ENCODE data around the gene MTCL1. TPM values are rescaled to one million over a fixed set of nuclear protein-coding genes. Genes with fewer than 3 reads are reported as not detected.

The MTCL1 gene
- total and polyA plus RNA-seq, 9 of the 15 experiments (the other 6 are each of a cell fraction or from before 2014, with no cell fraction given) = 0.21 to 7.4 (median 3.7) TPM

DNA sequence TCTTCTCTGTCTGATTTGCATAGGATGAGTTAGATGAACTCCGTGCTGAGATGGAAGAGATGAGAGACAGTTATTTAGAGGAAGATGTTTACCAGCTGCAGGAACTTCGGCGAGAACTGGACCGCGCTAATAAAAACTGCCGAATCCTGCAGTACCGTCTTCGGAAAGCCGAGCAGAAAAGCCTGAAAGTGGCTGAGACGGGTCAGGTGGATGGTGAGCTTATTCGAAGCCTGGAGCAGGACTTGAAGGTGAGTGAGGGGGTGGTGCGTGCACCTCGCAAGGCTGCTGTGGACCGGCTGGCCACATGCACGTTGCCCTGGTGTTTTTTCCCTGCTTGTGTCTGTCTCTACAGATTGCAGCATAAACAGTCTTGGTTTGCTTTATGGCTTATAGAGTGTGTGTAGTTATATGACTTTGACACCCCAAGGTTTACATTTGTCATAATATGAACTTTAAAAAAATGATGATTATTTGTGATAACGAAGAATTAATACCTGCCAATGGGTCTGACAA, 13.1 kb downstream of the MTCL1 start:
- Histone ChIP-seq H3K4me1 (replicated peaks in 1 of 2; ENCODE audit: control insufficient read depth in 2 of 2, insufficient read depth in 2 of 2, low read length in 2 of 2) (no peaks in the 10 kb centered on the region), H3K27ac (ENCODE audit: extremely low read depth, low read depth, low read length) (no peak overlapping the region), H3K27me3 (ENCODE audit: control insufficient read depth in 2 of 2, insufficient read depth in 2 of 2, low read length in 2 of 2) (peaks cover 0 to 3% of the 10 kb centered on the region in 2 experiments; a peak in 1 of 5 replicates), H3K9me3 (replicated peaks; ENCODE audit: control insufficient read depth, insufficient read depth, low read depth, low read length) (no peaks in the 10 kb centered on the region), H4K20me1 (replicated peaks; ENCODE audit: control insufficient read depth, insufficient read depth, low read length) (no peaks in the 10 kb centered on the region), H2AFZ (ENCODE audit: low read depth, low read length) (no peak overlapping the region), H3K36me3 (ENCODE audit: control insufficient read depth, insufficient read depth, low read length) (peaks cover 7% of the 10 kb centered on the region; the same call in 1 of the 3 replicates), H3K9ac (ENCODE audit: insufficient read depth in 1 of 2, low read depth in 2 of 2, low read length in 2 of 2) (no peak overlapping the region), H3K4me3 (no peak overlapping the region), H3K4me2 (ENCODE audit: insufficient read depth, low read length) (no peak overlapping the region), H3K79me2 (ENCODE audit: control insufficient read depth, insufficient read depth, low read length) (no peaks in the 10 kb centered on the region), H3K9me1 (ENCODE audit: control insufficient read depth, insufficient read depth, low read length) (no peaks in the 10 kb centered on the region)
- DNase-seq (ENCODE audit: extremely low read depth in 1 of 4, low spot score in 3 of 4) = no peak
- in situ Hi-C loops (cut with MboI) (no loop called here), intact Hi-C loops (cut with micrococcal nuclease) (no loop called here)
- BruUV-seq (replicated peaks) = no TSS peak
- TF ChIP-seq CHD1 (IDR thresholded peaks at IDR 0.05; ENCODE audit: low read length) (no peak), YY1 (IDR thresholded peaks at IDR 0.05; ENCODE audit: borderline replicate concordance in 1 of 3, control insufficient read depth in 1 of 3, extremely low read depth in 1 of 3, insufficient read depth in 3 of 3, insufficient read length in 1 of 3, insufficient replicate concordance in 2 of 3, low read depth in 1 of 3, low read length in 2 of 3) (no peak)
- no peak for FAIRE-seq
- no peak for ATAC-seq
- 52% methylated on average over 16 of the region's 16 CpGs for WGBS (ENCODE audit: insufficient coverage, low coverage, missing lambda C conversion rate)
- ChIA-PET CTCF (ENCODE audit: low intra/inter-chr PET ratio) (no interaction called here), POLR2A (interaction anchor here (0.9 kb wide), 1 partner anchor 10 kb away, joined by 3 read pairs; no protein-coding TSS in a partner anchor)

GRCh38 chr18:8719192-8719591, 13.8 kb downstream of the MTCL1 start:
- no peak overlapping the region for H3K9ac ChIP-seq (ENCODE audit: insufficient read depth in 1 of 2, low read depth in 2 of 2, low read length in 2 of 2)
- 14% methylated on average over 4 of the region's 4 CpGs for WGBS (ENCODE audit: insufficient coverage, low coverage, missing lambda C conversion rate)
- no peaks in the 10 kb centered on the region for H4K20me1 ChIP-seq (replicated peaks; ENCODE audit: control insufficient read depth, insufficient read depth, low read length)
- intact Hi-C loops (cut with micrococcal nuclease) (no loop called here), in situ Hi-C loops (cut with MboI) (no loop called here)
- 0 out of 5 replicates have a peak, but pooled peaks cover 0 to 4% of the 10 kb centered on the region in 2 experiments for H3K27me3 ChIP-seq (ENCODE audit: control insufficient read depth in 2 of 2, insufficient read depth in 2 of 2, low read length in 2 of 2)
- POLR2A ChIA-PET = interaction anchor here (0.6 kb wide), 1 partner anchor 18 kb away, joined by 5 read pairs; no protein-coding TSS in a partner anchor
- DNase-seq (ENCODE audit: extremely low read depth in 1 of 4, low spot score in 3 of 4) = no peak
- no peak overlapping the region for H3K4me2 ChIP-seq (ENCODE audit: insufficient read depth, low read length)
- H3K36me3 ChIP-seq (ENCODE audit: control insufficient read depth, insufficient read depth, low read length) = peaks cover 7% of the 10 kb centered on the region; the same call in 1 of the 3 replicates
- H2AFZ ChIP-seq (ENCODE audit: low read depth, low read length) = no peak overlapping the region
- H3K4me1 ChIP-seq (replicated peaks in 1 of 2; ENCODE audit: control insufficient read depth in 2 of 2, insufficient read depth in 2 of 2, low read length in 2 of 2) = no peaks in the 10 kb centered on the region
- no peak overlapping the region for H3K4me3 ChIP-seq
- no peaks in the 10 kb centered on the region for H3K9me1 ChIP-seq (ENCODE audit: control insufficient read depth, insufficient read depth, low read length)
- H3K9me3 ChIP-seq (replicated peaks; ENCODE audit: control insufficient read depth, insufficient read depth, low read depth, low read length) = no peaks in the 10 kb centered on the region
- H3K79me2 ChIP-seq (ENCODE audit: control insufficient read depth, insufficient read depth, low read length) = no peaks in the 10 kb centered on the region
- CTCF ChIA-PET (ENCODE audit: low intra/inter-chr PET ratio) = no interaction called here
- ATAC-seq = no peak
- H3K27ac ChIP-seq (ENCODE audit: extremely low read depth, low read depth, low read length) = no peak overlapping the region
- no TSS peak for BruUV-seq (replicated peaks)
- no peak for FAIRE-seq
- no peak for TF ChIP-seq ZBTB17 (CRISPR knock-in tag; IDR thresholded peaks at IDR 0.05)
- no peak for TF ChIP-seq PHB (CRISPR knock-in tag; IDR thresholded peaks at IDR 0.05)
- no peak for TF ChIP-seq DNMT1 (IDR thresholded peaks at IDR 0.05)
- TF ChIP-seq SAP30 (IDR thresholded peaks at IDR 0.05; ENCODE audit: borderline replicate concordance, insufficient read depth, low read depth, low read length, poor library complexity, severe bottlenecking) = no peak
- TF ChIP-seq, protein P1, sequence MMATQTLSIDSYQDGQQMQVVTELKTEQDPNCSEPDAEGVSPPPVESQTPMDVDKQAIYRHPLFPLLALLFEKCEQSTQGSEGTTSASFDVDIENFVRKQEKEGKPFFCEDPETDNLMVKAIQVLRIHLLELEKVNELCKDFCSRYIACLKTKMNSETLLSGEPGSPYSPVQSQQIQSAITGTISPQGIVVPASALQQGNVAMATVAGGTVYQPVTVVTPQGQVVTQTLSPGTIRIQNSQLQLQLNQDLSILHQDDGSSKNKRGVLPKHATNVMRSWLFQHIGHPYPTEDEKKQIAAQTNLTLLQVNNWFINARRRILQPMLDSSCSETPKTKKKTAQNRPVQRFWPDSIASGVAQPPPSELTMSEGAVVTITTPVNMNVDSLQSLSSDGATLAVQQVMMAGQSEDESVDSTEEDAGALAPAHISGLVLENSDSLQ (IDR thresholded peaks at IDR 0.05) = peak; percentile 59
- TF ChIP-seq, protein P2, sequence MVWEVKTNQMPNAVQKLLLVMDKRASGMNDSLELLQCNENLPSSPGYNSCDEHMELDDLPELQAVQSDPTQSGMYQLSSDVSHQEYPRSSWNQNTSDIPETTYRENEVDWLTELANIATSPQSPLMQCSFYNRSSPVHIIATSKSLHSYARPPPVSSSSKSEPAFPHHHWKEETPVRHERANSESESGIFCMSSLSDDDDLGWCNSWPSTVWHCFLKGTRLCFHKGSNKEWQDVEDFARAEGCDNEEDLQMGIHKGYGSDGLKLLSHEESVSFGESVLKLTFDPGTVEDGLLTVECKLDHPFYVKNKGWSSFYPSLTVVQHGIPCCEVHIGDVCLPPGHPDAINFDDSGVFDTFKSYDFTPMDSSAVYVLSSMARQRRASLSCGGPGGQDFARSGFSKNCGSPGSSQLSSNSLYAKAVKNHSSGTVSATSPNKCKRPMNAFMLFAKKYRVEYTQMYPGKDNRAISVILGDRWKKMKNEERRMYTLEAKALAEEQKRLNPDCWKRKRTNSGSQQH (CRISPR knock-in tag; IDR thresholded peaks at IDR 0.05) = no peak
- TF ChIP-seq ZNF431 (CRISPR knock-in tag; IDR thresholded peaks at IDR 0.05) = no peak
- no peak for TF ChIP-seq SAFB2 (IDR thresholded peaks at IDR 0.05; ENCODE audit: borderline replicate concordance, low read depth, low read length, severe bottlenecking)
- TF ChIP-seq, protein P3, sequence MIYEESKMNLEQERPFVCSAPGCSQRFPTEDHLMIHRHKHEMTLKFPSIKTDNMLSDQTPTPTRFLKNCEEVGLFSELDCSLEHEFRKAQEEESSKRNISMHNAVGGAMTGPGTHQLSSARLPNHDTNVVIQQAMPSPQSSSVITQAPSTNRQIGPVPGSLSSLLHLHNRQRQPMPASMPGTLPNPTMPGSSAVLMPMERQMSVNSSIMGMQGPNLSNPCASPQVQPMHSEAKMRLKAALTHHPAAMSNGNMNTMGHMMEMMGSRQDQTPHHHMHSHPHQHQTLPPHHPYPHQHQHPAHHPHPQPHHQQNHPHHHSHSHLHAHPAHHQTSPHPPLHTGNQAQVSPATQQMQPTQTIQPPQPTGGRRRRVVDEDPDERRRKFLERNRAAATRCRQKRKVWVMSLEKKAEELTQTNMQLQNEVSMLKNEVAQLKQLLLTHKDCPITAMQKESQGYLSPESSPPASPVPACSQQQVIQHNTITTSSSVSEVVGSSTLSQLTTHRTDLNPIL (CRISPR knock-in tag; IDR thresholded peaks at IDR 0.05) = 0 out of 2 replicates have a peak, but pooled peaks have one; percentile 8

Data from K562 (cell line).